ENCODE measurements around the gene USP28.
"Not testable (repeated sequence)": the region's sequence is repeated elsewhere in the genome, so short reads cannot be mapped to it uniquely, and the experiment has no call there.

The USP28 gene

GRCh38 chr11:113885897-113886296, 10.5 kb upstream of the USP28 start:
- no peaks in the 10 kb centered on the region for H3K9me3 ChIP-seq (ENCODE audit: severe bottlenecking)
- H3K27ac ChIP-seq (ENCODE audit: poor library complexity, severe bottlenecking): no peak overlapping the region
- no peaks in the 10 kb centered on the region for H3K36me3 ChIP-seq (ENCODE audit: low read depth)
- no peak for DNase-seq (ENCODE audit: low spot score)
- H3K27me3 ChIP-seq (ENCODE audit: insufficient read depth, poor library complexity, severe bottlenecking): no peaks in the 10 kb centered on the region
- H3K4me1 ChIP-seq (ENCODE audit: insufficient read depth, poor library complexity, severe bottlenecking): no peaks in the 10 kb centered on the region
- no peak overlapping the region for H3K4me3 ChIP-seq (ENCODE audit: severe bottlenecking)
- TF ChIP-seq CTCF (IDR thresholded peaks at IDR 0.05; ENCODE audit: poor library complexity, severe bottlenecking): no peak
- no peak for ATAC-seq (ENCODE audit: low read depth)

- no peak for TF ChIP-seq CTCF (IDR thresholded peaks at IDR 0.05; ENCODE audit: poor library complexity, severe bottlenecking)
- no peak overlapping the region for H3K4me3 ChIP-seq (ENCODE audit: severe bottlenecking)
- ATAC-seq (ENCODE audit: low read depth) (no peak), DNase-seq (ENCODE audit: low spot score) (no peak)
- no peak overlapping the region for H3K27ac ChIP-seq (ENCODE audit: poor library complexity, severe bottlenecking)
- no peaks in the 10 kb centered on the region for H3K9me3 ChIP-seq (ENCODE audit: severe bottlenecking)
- H3K4me1 ChIP-seq (ENCODE audit: insufficient read depth, poor library complexity, severe bottlenecking): no peaks in the 10 kb centered on the region
- H3K36me3 ChIP-seq (ENCODE audit: low read depth): no peaks in the 10 kb centered on the region
- H3K27me3 ChIP-seq (ENCODE audit: insufficient read depth, poor library complexity, severe bottlenecking): no peaks in the 10 kb centered on the region
These were observed 9.0 kb upstream of the USP28 start for GRCh38 chr11:113884361-113884836.

- no peak for DNase-seq (ENCODE audit: low spot score)
These were observed 6.5 kb upstream of the USP28 start for GRCh38 chr11:113881856-113882255.

GRCh38 chr11:113880971-113881370, 5.6 kb upstream of the USP28 start:
- Histone ChIP-seq H3K36me3 (ENCODE audit: low read depth) (no peaks in the 10 kb centered on the region), H3K9me3 (ENCODE audit: severe bottlenecking) (no peaks in the 10 kb centered on the region), H3K27me3 (ENCODE audit: insufficient read depth, poor library complexity, severe bottlenecking) (no peaks in the 10 kb centered on the region), H3K4me3 (ENCODE audit: severe bottlenecking) (no peak overlapping the region), H3K4me1 (ENCODE audit: insufficient read depth, poor library complexity, severe bottlenecking) (no peaks in the 10 kb centered on the region), H3K27ac (ENCODE audit: poor library complexity, severe bottlenecking) (no peak overlapping the region)
- no peak for TF ChIP-seq CTCF (IDR thresholded peaks at IDR 0.05; ENCODE audit: poor library complexity, severe bottlenecking)
- DNase-seq (ENCODE audit: low spot score) (no peak), ATAC-seq (ENCODE audit: low read depth) (no peak)

More at GRCh38 chr11:113881856-113882255, 6.5 kb upstream of the USP28 start:
- no peaks in the 10 kb centered on the region for H3K36me3 ChIP-seq (ENCODE audit: low read depth)
- no peaks in the 10 kb centered on the region for H3K9me3 ChIP-seq (ENCODE audit: severe bottlenecking)
- no peaks in the 10 kb centered on the region for H3K4me1 ChIP-seq (ENCODE audit: insufficient read depth, poor library complexity, severe bottlenecking)
- no peak overlapping the region for H3K27ac ChIP-seq (ENCODE audit: poor library complexity, severe bottlenecking)
- H3K4me3 ChIP-seq (ENCODE audit: severe bottlenecking): no peak overlapping the region
- no peaks in the 10 kb centered on the region for H3K27me3 ChIP-seq (ENCODE audit: insufficient read depth, poor library complexity, severe bottlenecking)
- peak; percentile 58; the same call in 2 of the 3 replicates for ATAC-seq (ENCODE audit: low read depth)
- TF ChIP-seq CTCF (IDR thresholded peaks at IDR 0.05; ENCODE audit: poor library complexity, severe bottlenecking): no peak

GRCh38 chr11:113879446-113879845, 4.1 kb upstream of the USP28 start:
- not testable (repeated sequence) for H3K36me3 ChIP-seq (ENCODE audit: low read depth); ATAC-seq (ENCODE audit: low read depth); H3K27ac ChIP-seq (ENCODE audit: poor library complexity, severe bottlenecking); H3K4me1 ChIP-seq (ENCODE audit: insufficient read depth, poor library complexity, severe bottlenecking); DNase-seq (ENCODE audit: low spot score); H3K27me3 ChIP-seq (ENCODE audit: insufficient read depth, poor library complexity, severe bottlenecking); H3K9me3 ChIP-seq (ENCODE audit: severe bottlenecking); H3K4me3 ChIP-seq (ENCODE audit: severe bottlenecking)
